Hepatocyte (in vitro differentiated cells): ENCODE measurements around the gene PLEKHG7. TPM values are rescaled to one million over a fixed set of nuclear protein-coding genes. Genes with fewer than 3 reads are reported as not detected.

Source experiments
- DNase-seq: peaks from one replicate; pipeline ENCODE4 v3.0.0-alpha.2; 2016; ENCODE audit warnings: low spot score
- H2AFZ ChIP-seq: fragments of 200-600 bp; sonication (generic); 2 replicates; pipeline ENCODE4 v1.6.0; 2016; ENCODE audit warnings: antibody characterized with exemption, mild to moderate bottlenecking
- H3K27ac ChIP-seq: fragments of 200-600 bp; sonication (generic); 2 replicates; pipeline ENCODE4 v1.5.1; 2016; ENCODE audit warnings: mild to moderate bottlenecking
- H3K27me3 ChIP-seq: fragments of 200-600 bp; sonication (generic); 2 replicates; pipeline ENCODE4 v1.6.1; 2016
- H3K36me3 ChIP-seq: fragments of 200-600 bp; sonication (generic); replicated peaks from 2 replicates; pipeline ENCODE4 v1.5.1; 2016; ENCODE audit warnings: low read depth; ENCODE audit not compliant: insufficient read depth
- H3K4me1 ChIP-seq: fragments of 200-600 bp; sonication (generic); 2 replicates; pipeline ENCODE4 v1.5.1; 2016; ENCODE audit warnings: mild to moderate bottlenecking, moderate library complexity; ENCODE audit not compliant: insufficient read depth
- H3K4me2 ChIP-seq: fragments of 200-600 bp; sonication (generic); 2 replicates; pipeline ENCODE4 v1.6.0; 2016
- H3K4me3 ChIP-seq: fragments of 200-600 bp; sonication (generic); 2 replicates; pipeline ENCODE4 v1.5.1; 2016; ENCODE audit warnings: mild to moderate bottlenecking
- H3K79me2 ChIP-seq: fragments of 200-600 bp; sonication (generic); 2 replicates; pipeline ENCODE4 v1.6.0; 2017; ENCODE audit warnings: mild to moderate bottlenecking
- H3K9me2 ChIP-seq: fragments of 200-600 bp; sonication (generic); replicated peaks from 2 replicates; pipeline ENCODE4 v1.6.0; 2017; ENCODE audit warnings: mild to moderate bottlenecking; ENCODE audit not compliant: insufficient read depth
- H3K9me3 ChIP-seq: fragments of 200-600 bp; sonication (generic); 2 replicates; pipeline ENCODE4 v1.5.1; 2016; ENCODE audit warnings: low read depth, mild to moderate bottlenecking
- H4K20me1 ChIP-seq: fragments of 200-600 bp; sonication (generic); 2 replicates; pipeline ENCODE4 v1.6.0; 2016; ENCODE audit warnings: mild to moderate bottlenecking; ENCODE audit not compliant: insufficient read depth, poor library complexity, severe bottlenecking
- EZH2 ChIP-seq: fragments of 200-600 bp; sonication (generic); IDR thresholded peaks from 2 replicates; pipeline ENCODE4 v1.6.1; 2016; ENCODE audit warnings: antibody characterized with exemption, mild to moderate bottlenecking, borderline replicate concordance
- EZH2phosphoT487 ChIP-seq: fragments of 200-600 bp; sonication (generic); IDR thresholded peaks from one replicate; pipeline ENCODE4 v1.6.1; 2018; ENCODE audit warnings: antibody characterized with exemption, mild to moderate bottlenecking, low read depth, moderate library complexity; ENCODE audit not compliant: unreplicated experiment, severe bottlenecking
- WGBS: methylation state at CpG from one replicate; pipeline ENCODE4 v1.1.6; 2016; ENCODE audit warnings: low lambda C conversion rate; ENCODE audit errors: missing lambda C conversion rate; 5-methylcytosine and 5-hydroxymethylcytosine counted together
- polyA plus RNA-seq: library from polyadenylated mRNA; unstranded; fragments of >200 nt; fragmentation: Nextera tagmentation; extraction: Ambion mirVana; gene quantifications from 2 replicates; pipeline ENCODE4 v1.2.1, GENCODE V29; 2016
- total RNA-seq: library from RNA; depleted of rRNA; stranded (reverse); fragments of >200 nt; gene quantifications from 2 replicates; pipeline ENCODE4 v1.2.3, GENCODE V29; 2014
- TF ChIP-seq, protein P1 (sequence below): fragments of 200-600 bp; sonication (generic); IDR thresholded peaks from 2 replicates; pipeline ENCODE4 v1.5.1; 2016; ENCODE audit warnings: antibody characterized with exemption, mild to moderate bottlenecking; ENCODE audit not compliant: poor library complexity

Gene PLEKHG7
- total and polyA plus RNA-seq, 2 experiments from 2014 or later = 0.17 to 0.94 TPM

DNA sequence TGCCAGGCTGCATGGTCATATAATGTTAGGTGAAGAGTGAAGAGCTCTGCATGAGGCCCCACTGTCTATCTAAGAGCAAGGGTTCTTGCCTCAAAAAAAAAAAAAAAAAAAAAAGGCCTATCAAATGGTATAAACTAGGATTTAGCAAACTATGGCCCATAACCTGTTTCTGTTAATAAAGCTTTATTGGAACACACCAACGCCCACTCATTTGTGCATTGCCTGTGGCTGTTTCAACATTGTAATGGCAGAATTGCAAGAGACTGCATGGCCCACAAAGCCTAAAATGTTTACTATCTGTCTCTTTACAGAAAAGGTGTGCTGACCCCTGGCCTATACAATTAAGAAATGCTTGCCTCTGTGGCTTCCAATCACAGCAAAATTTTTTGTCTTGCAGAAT, 12.8 kb downstream of the PLEKHG7 start:
- Histone ChIP-seq H2AFZ (no peak overlapping the region), H3K36me3 (no peaks in the 10 kb centered on the region), H3K9me3 (no peaks in the 10 kb centered on the region), H3K4me1 (no peaks in the 10 kb centered on the region), H3K4me3 (no peak overlapping the region), H3K27ac (no peak overlapping the region), H3K27me3 (no peaks in the 10 kb centered on the region), H4K20me1 (no peaks in the 10 kb centered on the region), H3K79me2 (no peaks in the 10 kb centered on the region), H3K4me2 (no peak overlapping the region), H3K9me2 (no peaks in the 10 kb centered on the region)
- TF ChIP-seq EZH2phosphoT487 = no peak
- no peak for TF ChIP-seq EZH2
- TF ChIP-seq, protein P1, sequence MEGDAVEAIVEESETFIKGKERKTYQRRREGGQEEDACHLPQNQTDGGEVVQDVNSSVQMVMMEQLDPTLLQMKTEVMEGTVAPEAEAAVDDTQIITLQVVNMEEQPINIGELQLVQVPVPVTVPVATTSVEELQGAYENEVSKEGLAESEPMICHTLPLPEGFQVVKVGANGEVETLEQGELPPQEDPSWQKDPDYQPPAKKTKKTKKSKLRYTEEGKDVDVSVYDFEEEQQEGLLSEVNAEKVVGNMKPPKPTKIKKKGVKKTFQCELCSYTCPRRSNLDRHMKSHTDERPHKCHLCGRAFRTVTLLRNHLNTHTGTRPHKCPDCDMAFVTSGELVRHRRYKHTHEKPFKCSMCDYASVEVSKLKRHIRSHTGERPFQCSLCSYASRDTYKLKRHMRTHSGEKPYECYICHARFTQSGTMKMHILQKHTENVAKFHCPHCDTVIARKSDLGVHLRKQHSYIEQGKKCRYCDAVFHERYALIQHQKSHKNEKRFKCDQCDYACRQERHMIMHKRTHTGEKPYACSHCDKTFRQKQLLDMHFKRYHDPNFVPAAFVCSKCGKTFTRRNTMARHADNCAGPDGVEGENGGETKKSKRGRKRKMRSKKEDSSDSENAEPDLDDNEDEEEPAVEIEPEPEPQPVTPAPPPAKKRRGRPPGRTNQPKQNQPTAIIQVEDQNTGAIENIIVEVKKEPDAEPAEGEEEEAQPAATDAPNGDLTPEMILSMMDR = no peak
- no peak for DNase-seq
- 40% methylated on average over 1 of the region's 1 CpG for WGBS

DNA sequence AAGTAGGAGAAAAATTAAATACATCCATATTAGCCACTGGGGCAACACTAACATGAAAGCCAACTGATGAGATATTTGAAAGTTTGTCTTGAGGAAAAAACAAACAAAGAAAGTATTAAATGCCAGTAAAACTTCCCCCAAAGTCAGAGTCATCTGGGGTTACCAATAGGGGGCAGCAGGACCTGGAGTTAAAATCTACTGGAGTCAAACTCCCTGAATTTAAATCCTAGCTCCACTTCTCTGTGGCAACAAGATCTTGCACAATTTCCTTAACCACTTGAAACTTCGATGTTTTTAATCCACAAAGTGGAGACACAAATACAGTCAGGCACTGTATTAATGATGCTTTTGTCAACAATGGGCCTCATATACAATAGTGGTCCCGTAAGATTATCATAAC, 14.4 kb downstream of the PLEKHG7 start:
- Histone ChIP-seq H3K27me3 (no peaks in the 10 kb centered on the region), H3K9me3 (no peaks in the 10 kb centered on the region), H3K79me2 (no peaks in the 10 kb centered on the region), H3K4me1 (no peaks in the 10 kb centered on the region), H2AFZ (no peak overlapping the region), H3K9me2 (no peaks in the 10 kb centered on the region), H3K4me3 (no peak overlapping the region), H4K20me1 (no peaks in the 10 kb centered on the region), H3K4me2 (no peak overlapping the region), H3K27ac (no peak overlapping the region), H3K36me3 (no peaks in the 10 kb centered on the region)
- TF ChIP-seq, protein P1 = peak; percentile 12
- no peak for TF ChIP-seq EZH2phosphoT487
- DNase-seq = no peak
- 86% methylated on average over 2 of the region's 2 CpGs for WGBS

DNA sequence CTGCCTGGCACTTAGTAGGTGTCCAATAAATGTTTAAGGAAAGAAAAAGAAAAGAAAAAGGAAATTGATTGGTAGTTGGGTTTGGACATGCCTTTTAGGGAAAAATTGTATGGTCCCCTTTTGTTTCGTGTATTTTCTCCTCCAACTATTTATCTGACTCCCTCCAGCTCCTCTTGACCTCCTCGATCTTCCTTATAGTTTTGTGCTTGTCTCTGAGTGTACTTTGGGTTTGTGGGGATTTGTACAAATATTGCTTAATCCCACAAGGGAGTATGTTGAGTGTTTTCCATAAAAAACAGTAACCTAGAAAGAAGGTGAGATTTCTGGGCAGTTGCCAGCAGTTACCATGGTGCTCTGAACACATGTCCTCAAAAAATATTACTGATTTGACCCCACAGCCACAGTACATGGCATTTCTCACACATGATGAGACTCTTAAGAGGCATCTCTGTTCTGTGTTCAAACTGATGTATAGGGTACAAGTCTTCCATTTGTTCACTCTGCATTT, 15.7 kb downstream of the PLEKHG7 start:
- no peak overlapping the region for H3K4me3 ChIP-seq
- H3K27ac ChIP-seq = no peak overlapping the region
- DNase-seq = no peak
- TF ChIP-seq EZH2 (no peak), EZH2phosphoT487 (no peak)
- TF ChIP-seq, protein P1 = no peak
- no peaks in the 10 kb centered on the region for H3K27me3 ChIP-seq
- no peaks in the 10 kb centered on the region for H3K9me2 ChIP-seq
- WGBS = 41% methylated on average over 2 of the region's 2 CpGs
- H3K36me3 ChIP-seq = no peaks in the 10 kb centered on the region
- H3K4me2 ChIP-seq = no peak overlapping the region
- H3K4me1 ChIP-seq = no peaks in the 10 kb centered on the region
- H2AFZ ChIP-seq = no peak overlapping the region
- no peaks in the 10 kb centered on the region for H3K9me3 ChIP-seq
- H4K20me1 ChIP-seq = no peaks in the 10 kb centered on the region
- H3K79me2 ChIP-seq = no peaks in the 10 kb centered on the region

DNA sequence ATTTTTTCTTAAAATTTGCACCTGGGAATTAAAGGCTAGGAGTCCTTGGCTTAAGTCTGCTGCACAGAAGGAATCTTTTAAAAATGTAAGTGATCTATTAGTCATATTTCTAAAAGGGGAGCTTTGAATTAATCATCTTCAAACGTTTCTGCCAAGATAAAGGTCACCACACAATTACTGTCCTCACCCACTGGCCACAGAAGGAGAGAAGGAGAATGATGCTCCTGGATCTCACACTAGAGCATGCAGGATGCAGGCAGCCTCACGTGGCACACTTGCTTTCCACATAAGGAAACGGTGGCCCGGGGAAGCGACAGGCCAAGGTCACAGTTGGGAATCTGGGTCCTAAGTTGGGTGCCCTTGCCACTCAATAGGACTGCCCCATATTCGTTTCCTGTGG, 16.9 kb downstream of the PLEKHG7 start:
- no peaks in the 10 kb centered on the region for H3K9me3 ChIP-seq
- H4K20me1 ChIP-seq = no peaks in the 10 kb centered on the region
- TF ChIP-seq EZH2phosphoT487 (no peak), EZH2 (no peak)
- TF ChIP-seq, protein P1 = no peak
- 78% methylated on average over 6 of the region's 6 CpGs for WGBS
- no peak overlapping the region for H3K27ac ChIP-seq
- H3K27me3 ChIP-seq = no peaks in the 10 kb centered on the region
- H3K9me2 ChIP-seq = no peaks in the 10 kb centered on the region
- no peak for DNase-seq
- no peak overlapping the region for H2AFZ ChIP-seq
- H3K4me3 ChIP-seq = no peak overlapping the region
- H3K4me1 ChIP-seq = no peaks in the 10 kb centered on the region
- H3K4me2 ChIP-seq = no peak overlapping the region
- H3K79me2 ChIP-seq = no peaks in the 10 kb centered on the region
- no peaks in the 10 kb centered on the region for H3K36me3 ChIP-seq
